ENCODE measurements around the gene DNAH6.
A peak's percentile ranks its signal among the peaks of the same experiment; 100 is the strongest.

DNA sequence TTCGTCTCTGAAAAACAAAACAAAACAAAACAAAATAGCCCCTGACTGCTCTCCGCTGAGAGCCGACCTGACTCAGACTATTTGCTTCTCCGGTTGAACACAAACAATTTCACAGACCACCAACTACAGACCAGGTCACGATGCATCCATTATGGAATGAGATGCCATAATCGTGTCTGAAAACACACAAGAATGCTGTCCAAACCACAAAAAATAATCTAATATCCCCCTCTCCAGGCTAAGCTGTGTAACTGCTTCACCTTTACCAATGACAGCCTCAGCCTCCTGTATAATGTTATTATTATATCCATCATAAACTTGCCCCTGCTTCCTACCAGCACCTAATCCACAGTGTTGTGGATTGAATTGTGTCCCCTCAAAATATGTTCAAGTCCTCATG is 114.7 kb downstream of the DNAH6 start:
- TF ChIP-seq CTCF (IDR thresholded peaks at IDR 0.05) (peak in 4 of 6 experiments; percentile 12 to 61 (median 50)), EP300 (IDR thresholded peaks at IDR 0.05) (no peak), POLR2AphosphoS5 (IDR thresholded peaks at IDR 0.05) (no peak), POLR2A (IDR thresholded peaks at IDR 0.05) (no peak)
